Lower leg skin (tissue), 3 donors: ENCODE data around the gene FOSL1.

ENCODE experiments used
- CTCF ChIP-seq, 3 donors: fragments of 450-650 bp; IDR thresholded peaks; one replicate each; pipeline ENCODE4 v1.5.1; 2016; ENCODE audit warnings: antibody characterized with exemption in 3 of 3, mild to moderate bottlenecking in 3 of 3, moderate library complexity in 2 of 3
- POLR2A ChIP-seq, 2 donors: fragments of 450-650 bp; IDR thresholded peaks; one replicate each; pipeline ENCODE4 v1.6.1; 2016 to 2017; ENCODE audit warnings: antibody characterized with exemption in 2 of 2, mild to moderate bottlenecking in 1 of 2, moderate library complexity in 1 of 2

- no peak for TF ChIP-seq CTCF (IDR thresholded peaks at IDR 0.05)
- no peak for TF ChIP-seq POLR2A (IDR thresholded peaks at IDR 0.05)
Measured at GRCh38 chr11:65941720-65942310, 41.6 kb upstream of the FOSL1 start.
